Osteocyte (in vitro differentiated cells): Measurements from ENCODE around the gene GMCL1. TPM values are rescaled to one million over a fixed set of nuclear protein-coding genes. Genes with fewer than 3 reads are reported as not detected.

Source experiments
- DNase-seq: peaks from one replicate; pipeline ENCODE4 v3.0.0; 2021; ENCODE audit warnings: mixed read lengths; ENCODE audit not compliant: unreplicated experiment; ENCODE audit errors: extremely low spot score
- H3K27ac Mint-ChIP-seq: one replicate; pipeline ENCODE4 v1.8.0; 2021; ENCODE audit warnings: mild to moderate bottlenecking, mixed read lengths; ENCODE audit not compliant: unreplicated experiment
- H3K27me3 Mint-ChIP-seq: one replicate; pipeline ENCODE4 v1.8.0; 2021; ENCODE audit warnings: mixed read lengths; ENCODE audit not compliant: unreplicated experiment
- H3K36me3 Mint-ChIP-seq: one replicate; pipeline ENCODE4 v1.8.0; 2021; ENCODE audit warnings: mixed read lengths; ENCODE audit not compliant: unreplicated experiment
- H3K4me1 Mint-ChIP-seq: one replicate; pipeline ENCODE4 v1.8.0; 2021; ENCODE audit warnings: mixed read lengths; ENCODE audit not compliant: unreplicated experiment
- H3K4me3 Mint-ChIP-seq: one replicate; pipeline ENCODE4 v1.8.0; 2021; ENCODE audit warnings: mild to moderate bottlenecking, moderate library complexity, mixed read lengths; ENCODE audit not compliant: unreplicated experiment
- H3K9me3 Mint-ChIP-seq: one replicate; pipeline ENCODE4 v1.8.0; 2021; ENCODE audit warnings: mixed read lengths; ENCODE audit not compliant: unreplicated experiment
- CTCF ChIP-seq: fragments of 200-600 bp; sonication (generic); IDR thresholded peaks from 2 replicates; pipeline ENCODE4 v1.5.0; 2021; ENCODE audit warnings: antibody characterized with exemption, mild to moderate bottlenecking, moderate library complexity
- total RNA-seq: library from RNA; stranded (reverse); gene quantifications from 2 replicates; pipeline ENCODE4 v1.2.1, GENCODE V29; 2021

GMCL1 gene
- total RNA-seq, 1 donor from 2014 or later = 16.1 TPM

- peak; percentile 91 for TF ChIP-seq CTCF
- H3K4me1 Mint-ChIP-seq = peaks cover 5% of the 10 kb centered on the region
- peaks cover 29% of the 10 kb centered on the region for H3K36me3 Mint-ChIP-seq
- H3K4me3 Mint-ChIP-seq = no peak overlapping the region
- H3K27ac Mint-ChIP-seq = no peak overlapping the region
- DNase-seq = no peak
- no peaks in the 10 kb centered on the region for H3K9me3 Mint-ChIP-seq
- no peaks in the 10 kb centered on the region for H3K27me3 Mint-ChIP-seq
These were observed 12.4 kb upstream of the GMCL1 start for GRCh38 chr2:69816923-69817542.

- H3K4me3 Mint-ChIP-seq = no peak overlapping the region
- peaks cover 29% of the 10 kb centered on the region for H3K36me3 Mint-ChIP-seq
- no peak overlapping the region for H3K27ac Mint-ChIP-seq
- TF ChIP-seq CTCF = no peak
- H3K9me3 Mint-ChIP-seq = no peaks in the 10 kb centered on the region
- H3K4me1 Mint-ChIP-seq = peaks cover 5% of the 10 kb centered on the region
- H3K27me3 Mint-ChIP-seq = no peaks in the 10 kb centered on the region
- no peak for DNase-seq
These were observed 11.5 kb upstream of the GMCL1 start for GRCh38 chr2:69817729-69818501.

- H3K27ac Mint-ChIP-seq = peak overlapping the region; percentile 98
- TF ChIP-seq CTCF = no peak
- no peaks in the 10 kb centered on the region for H3K27me3 Mint-ChIP-seq
- no peaks in the 10 kb centered on the region for H3K36me3 Mint-ChIP-seq
- DNase-seq = no peak
- H3K9me3 Mint-ChIP-seq = no peaks in the 10 kb centered on the region
- H3K4me1 Mint-ChIP-seq = peaks cover 23% of the 10 kb centered on the region
- H3K4me3 Mint-ChIP-seq = peak overlapping the region; percentile 93
These were observed 1.5 kb upstream of the GMCL1 start for GRCh38 chr2:69827796-69828540.

- no peaks in the 10 kb centered on the region for H3K36me3 Mint-ChIP-seq
- DNase-seq = no peak
- H3K4me1 Mint-ChIP-seq = peaks cover 23% of the 10 kb centered on the region
- H3K27me3 Mint-ChIP-seq = no peaks in the 10 kb centered on the region
- no peak for TF ChIP-seq CTCF
- peak overlapping the region; percentile 93 for H3K4me3 Mint-ChIP-seq
- no peaks in the 10 kb centered on the region for H3K9me3 Mint-ChIP-seq
- peak overlapping the region; percentile 98 for H3K27ac Mint-ChIP-seq
These were observed 563 bp upstream of the GMCL1 start for GRCh38 chr2:69828938-69829255.
